ENCODE measurements around the gene THRA. TPM values are rescaled to one million over a fixed set of nuclear protein-coding genes. Genes with fewer than 3 reads are reported as not detected.
A peak's percentile ranks its signal among the peaks of the same experiment; 100 is the strongest.

The THRA gene
- total and polyA plus RNA-seq, 5 donors from 2014 or later = 10.7 to 29.4 (median 15.2) TPM

GRCh38 chr17:40032322-40033320 is 30.1 kb upstream of the THRA start:
- Histone ChIP-seq H3K4me3 (ENCODE audit: low read depth, low read length) (no peak overlapping the region), H3K27ac (ENCODE audit: insufficient read depth, low read length, poor library complexity, severe bottlenecking) (no peak overlapping the region), H3K4me1 (ENCODE audit: control insufficient read depth, insufficient read depth, low read length, poor library complexity, severe bottlenecking) (no peaks in the 10 kb centered on the region), H3K36me3 (ENCODE audit: control insufficient read depth, insufficient read depth, low read length) (peaks cover 63% of the 10 kb centered on the region), H3K27me3 (ENCODE audit: control insufficient read depth, insufficient read depth, low read length) (no peaks in the 10 kb centered on the region), H3K9me3 (ENCODE audit: control insufficient read depth in 2 of 2, low read length in 2 of 2) (no peaks in the 10 kb centered on the region)
- peaks cover 0 to 4% (median 1%) of the 10 kb centered on the region in 4 donors for H3K4me1 Mint-ChIP-seq
- H3K36me3 Mint-ChIP-seq = peaks cover 29% of the 10 kb centered on the region
- ATAC-seq (ENCODE audit: low read depth in 2 of 2) (no peak), DNase-seq (no peak)
- no peaks in the 10 kb centered on the region for H3K9me3 Mint-ChIP-seq
- H3K27me3 Mint-ChIP-seq = no peaks in the 10 kb centered on the region
- no peak overlapping the region for H3K27ac Mint-ChIP-seq
- no peak overlapping the region for H3K4me3 Mint-ChIP-seq

- Mint-ChIP-seq H3K9me3 (no peaks in the 10 kb centered on the region), H3K4me3 (no peak overlapping the region), H3K4me1 (peaks cover 0 to 4% (median 1%) of the 10 kb centered on the region in 4 donors), H3K36me3 (peaks cover 29% of the 10 kb centered on the region), H3K27me3 (no peaks in the 10 kb centered on the region), H3K27ac (no peak overlapping the region)
- Histone ChIP-seq H3K9me3 (ENCODE audit: control insufficient read depth in 2 of 2, low read length in 2 of 2) (no peaks in the 10 kb centered on the region), H3K27me3 (ENCODE audit: control insufficient read depth, insufficient read depth, low read length) (no peaks in the 10 kb centered on the region), H3K27ac (ENCODE audit: insufficient read depth, low read length, poor library complexity, severe bottlenecking) (no peak overlapping the region), H3K4me3 (ENCODE audit: low read depth, low read length) (no peak overlapping the region), H3K36me3 (ENCODE audit: control insufficient read depth, insufficient read depth, low read length) (peaks cover 59% of the 10 kb centered on the region), H3K4me1 (ENCODE audit: control insufficient read depth, insufficient read depth, low read length, poor library complexity, severe bottlenecking) (no peaks in the 10 kb centered on the region)
- ATAC-seq (ENCODE audit: low read depth in 2 of 2) (no peak), DNase-seq (no peak)
Measured at GRCh38 chr17:40033339-40033738, 29.4 kb upstream of the THRA start.

GRCh38 chr17:40034426-40035161 is 28.2 kb upstream of the THRA start:
- ATAC-seq (ENCODE audit: low read depth in 2 of 2) = no peak
- H3K4me1 ChIP-seq (ENCODE audit: control insufficient read depth, insufficient read depth, low read length, poor library complexity, severe bottlenecking) = no peaks in the 10 kb centered on the region
- no peak overlapping the region for H3K27ac ChIP-seq (ENCODE audit: insufficient read depth, low read length, poor library complexity, severe bottlenecking)
- H3K4me3 Mint-ChIP-seq = no peak overlapping the region
- H3K4me1 Mint-ChIP-seq = peaks cover 0 to 4% (median 1%) of the 10 kb centered on the region in 4 donors
- peaks cover 20% of the 10 kb centered on the region for H3K36me3 Mint-ChIP-seq
- no peaks in the 10 kb centered on the region for H3K27me3 Mint-ChIP-seq
- no peaks in the 10 kb centered on the region for H3K27me3 ChIP-seq (ENCODE audit: control insufficient read depth, insufficient read depth, low read length)
- H3K9me3 ChIP-seq (ENCODE audit: control insufficient read depth in 2 of 2, low read length in 2 of 2) = no peaks in the 10 kb centered on the region
- H3K9me3 Mint-ChIP-seq = no peaks in the 10 kb centered on the region
- no peak overlapping the region for H3K4me3 ChIP-seq (ENCODE audit: low read depth, low read length)
- no peak overlapping the region for H3K27ac Mint-ChIP-seq
- peaks cover 47% of the 10 kb centered on the region for H3K36me3 ChIP-seq (ENCODE audit: control insufficient read depth, insufficient read depth, low read length)
- DNase-seq = no peak

- H3K27ac ChIP-seq (ENCODE audit: insufficient read depth, low read length, poor library complexity, severe bottlenecking) = no peak overlapping the region
- no peaks in the 10 kb centered on the region for H3K27me3 Mint-ChIP-seq
- peaks cover 0 to 4% (median 1%) of the 10 kb centered on the region in 4 donors for H3K4me1 Mint-ChIP-seq
- no peak overlapping the region for H3K27ac Mint-ChIP-seq
- no peak for DNase-seq
- no peaks in the 10 kb centered on the region for H3K4me1 ChIP-seq (ENCODE audit: control insufficient read depth, insufficient read depth, low read length, poor library complexity, severe bottlenecking)
- peaks cover 17% of the 10 kb centered on the region for H3K36me3 Mint-ChIP-seq
- H3K9me3 Mint-ChIP-seq = no peaks in the 10 kb centered on the region
- no peak overlapping the region for H3K4me3 Mint-ChIP-seq
- no peaks in the 10 kb centered on the region for H3K27me3 ChIP-seq (ENCODE audit: control insufficient read depth, insufficient read depth, low read length)
- no peak for ATAC-seq (ENCODE audit: low read depth in 2 of 2)
- H3K36me3 ChIP-seq (ENCODE audit: control insufficient read depth, insufficient read depth, low read length) = peaks cover 44% of the 10 kb centered on the region
- H3K4me3 ChIP-seq (ENCODE audit: low read depth, low read length) = no peak overlapping the region
- H3K9me3 ChIP-seq (ENCODE audit: control insufficient read depth in 2 of 2, low read length in 2 of 2) = no peaks in the 10 kb centered on the region
Measured at GRCh38 chr17:40035162-40035559, 27.6 kb upstream of the THRA start.

- peak overlapping the region in 1 of 3 donors; percentile 3 for H3K27ac Mint-ChIP-seq
- H3K4me1 ChIP-seq (ENCODE audit: control insufficient read depth, insufficient read depth, low read length, poor library complexity, severe bottlenecking) = no peaks in the 10 kb centered on the region
- DNase-seq (no peak), ATAC-seq (ENCODE audit: low read depth in 2 of 2) (no peak)
- no peaks in the 10 kb centered on the region for H3K27me3 ChIP-seq (ENCODE audit: control insufficient read depth, insufficient read depth, low read length)
- no peak overlapping the region for H3K4me3 ChIP-seq (ENCODE audit: low read depth, low read length)
- no peak overlapping the region for H3K4me3 Mint-ChIP-seq
- no peaks in the 10 kb centered on the region for H3K27me3 Mint-ChIP-seq
- no peaks in the 10 kb centered on the region for H3K9me3 Mint-ChIP-seq
- H3K36me3 Mint-ChIP-seq = peaks cover 14% of the 10 kb centered on the region
- peaks cover 0 to 9% (median under 1%) of the 10 kb centered on the region in 4 donors for H3K4me1 Mint-ChIP-seq
- H3K36me3 ChIP-seq (ENCODE audit: control insufficient read depth, insufficient read depth, low read length) = peaks cover 20% of the 10 kb centered on the region
- H3K27ac ChIP-seq (ENCODE audit: insufficient read depth, low read length, poor library complexity, severe bottlenecking) = no peak overlapping the region
- H3K9me3 ChIP-seq (ENCODE audit: control insufficient read depth in 2 of 2, low read length in 2 of 2) = no peaks in the 10 kb centered on the region
Measured at GRCh38 chr17:40038882-40039513, 23.8 kb upstream of the THRA start.

- H3K4me3 Mint-ChIP-seq = no peak overlapping the region
- H3K27me3 Mint-ChIP-seq = no peaks in the 10 kb centered on the region
- peaks cover 13% of the 10 kb centered on the region for H3K36me3 Mint-ChIP-seq
- peaks cover 0 to 8% (median 0%) of the 10 kb centered on the region in 4 donors for H3K4me1 Mint-ChIP-seq
- H3K9me3 ChIP-seq (ENCODE audit: control insufficient read depth in 2 of 2, low read length in 2 of 2) = no peaks in the 10 kb centered on the region
- no peak overlapping the region for H3K27ac ChIP-seq (ENCODE audit: insufficient read depth, low read length, poor library complexity, severe bottlenecking)
- ATAC-seq (ENCODE audit: low read depth in 2 of 2) = no peak
- H3K27me3 ChIP-seq (ENCODE audit: control insufficient read depth, insufficient read depth, low read length) = no peaks in the 10 kb centered on the region
- peak overlapping the region in 1 of 3 donors; percentile 76 for H3K27ac Mint-ChIP-seq
- DNase-seq = no peak
- H3K9me3 Mint-ChIP-seq = no peaks in the 10 kb centered on the region
- H3K4me1 ChIP-seq (ENCODE audit: control insufficient read depth, insufficient read depth, low read length, poor library complexity, severe bottlenecking) = no peaks in the 10 kb centered on the region
- peaks cover 6% of the 10 kb centered on the region for H3K36me3 ChIP-seq (ENCODE audit: control insufficient read depth, insufficient read depth, low read length)
- no peak overlapping the region for H3K4me3 ChIP-seq (ENCODE audit: low read depth, low read length)
Measured at GRCh38 chr17:40041196-40041595, 21.6 kb upstream of the THRA start.

- Histone ChIP-seq H3K4me3 (ENCODE audit: low read depth, low read length) (no peak overlapping the region), H3K27me3 (ENCODE audit: control insufficient read depth, insufficient read depth, low read length) (no peaks in the 10 kb centered on the region), H3K36me3 (ENCODE audit: control insufficient read depth, insufficient read depth, low read length) (peaks cover 2% of the 10 kb centered on the region), H3K27ac (ENCODE audit: insufficient read depth, low read length, poor library complexity, severe bottlenecking) (no peak overlapping the region), H3K9me3 (ENCODE audit: control insufficient read depth in 2 of 2, low read length in 2 of 2) (no peaks in the 10 kb centered on the region), H3K4me1 (ENCODE audit: control insufficient read depth, insufficient read depth, low read length, poor library complexity, severe bottlenecking) (peaks cover 13% of the 10 kb centered on the region)
- DNase-seq (no peak), ATAC-seq (ENCODE audit: low read depth in 2 of 2) (no peak)
- peak overlapping the region in 3 of 4 donors; percentile 19 to 74 (median 52) for H3K4me3 Mint-ChIP-seq
- peaks cover 17% of the 10 kb centered on the region for H3K27me3 Mint-ChIP-seq
- peaks cover 6% of the 10 kb centered on the region for H3K36me3 Mint-ChIP-seq
- no peak overlapping the region for H3K27ac Mint-ChIP-seq
- no peaks in the 10 kb centered on the region for H3K9me3 Mint-ChIP-seq
- H3K4me1 Mint-ChIP-seq = peaks cover 5 to 31% (median 10%) of the 10 kb centered on the region in 4 donors
Measured at GRCh38 chr17:40056379-40057015, 6.3 kb upstream of the THRA start.

Data from CD4-positive, CD25-positive, alpha-beta regulatory T cell (primary cell).